IPS-18c (cell line): ENCODE measurements around the gene NLRP10.

Source experiments
- H3K4me3 ChIP-seq: 2 replicates; pipeline ENCODE4 v1.7.0; 2013; ENCODE audit warnings: low read depth, mild to moderate bottlenecking, low read length, moderate library complexity; ENCODE audit not compliant: insufficient read depth
- H3K9me3 ChIP-seq: one replicate; pipeline ENCODE4 v1.6.1; 2013; ENCODE audit warnings: mild to moderate bottlenecking, low read length, moderate library complexity; ENCODE audit not compliant: control insufficient read depth, insufficient read depth

The NLRP10 gene

DNA sequence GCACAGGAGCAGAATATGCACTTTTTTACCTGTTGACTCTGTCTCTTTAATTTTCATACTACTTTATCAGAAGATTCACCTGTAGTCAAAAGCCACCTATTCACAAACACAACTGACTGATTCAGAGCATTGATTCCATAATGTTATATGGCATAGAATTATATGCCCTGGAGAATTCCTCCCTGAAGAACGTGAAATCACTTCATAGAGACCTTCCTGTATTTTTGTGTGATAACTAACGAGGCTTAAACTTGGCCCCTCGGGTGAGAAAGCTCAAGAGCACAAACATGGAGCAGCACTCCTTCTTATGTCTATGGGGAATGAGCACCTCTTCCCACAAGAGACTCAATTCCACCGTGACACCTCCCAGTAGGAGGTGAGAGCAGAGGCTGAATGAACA lies 34.1 kb downstream of the NLRP10 start, which contains the start of gene OR10A6:
Gene OR10A6 (minus strand): TSS at position 101 of the 400 bp plus-strand sequence. CDS start 2,606 bp downstream, outside the sequence.
- H3K9me3 ChIP-seq, result no peaks in the 10 kb centered on the region
- H3K4me3 ChIP-seq, result no peak within 1 kb of the TSS

DNA sequence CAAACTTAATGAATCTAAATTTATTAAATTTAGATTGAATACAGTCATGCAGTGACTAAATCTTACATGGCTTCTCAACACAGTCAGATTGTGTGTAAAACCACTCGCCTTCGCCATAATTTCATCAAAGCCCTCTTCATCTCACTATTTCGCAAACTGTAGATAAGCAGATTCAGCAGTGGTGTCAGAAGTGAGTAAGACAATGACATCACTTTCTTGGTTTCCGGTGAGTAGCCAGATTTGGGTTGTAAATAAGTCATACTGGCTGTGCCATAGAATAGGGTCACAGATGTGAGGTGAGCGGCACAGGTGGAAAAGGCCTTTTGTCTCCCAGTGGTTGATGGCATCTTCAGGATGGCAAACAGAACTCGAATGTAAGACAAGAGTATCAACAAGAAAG lies 37.6 kb downstream of the NLRP10 start:
- Histone ChIP-seq H3K9me3 (no peaks in the 10 kb centered on the region), H3K4me3 (no peak overlapping the region)

- no peak overlapping the region for H3K4me3 ChIP-seq
- no peaks in the 10 kb centered on the region for H3K9me3 ChIP-seq
These were observed 40.7 kb downstream of the NLRP10 start for GRCh38 chr11:7924536-7924935.

GRCh38 chr11:7918141-7918540 lies 47.1 kb downstream of the NLRP10 start:
- Histone ChIP-seq H3K4me3 (no peak overlapping the region), H3K9me3 (no peaks in the 10 kb centered on the region)
